Liver (tissue), 9 donors: ENCODE data around the gene GLIPR1L1. TPM values are rescaled to one million over a fixed set of nuclear protein-coding genes. Genes with fewer than 3 reads are reported as not detected.

Source experiments
- DNase-seq: peaks from one replicate; pipeline ENCODE4 v3.0.0-alpha.2; 2017; ENCODE audit warnings: low spot score
- H3K27ac ChIP-seq, 2 donors: one replicate each; pipeline ENCODE4 v1.7.0; 2013; ENCODE audit warnings: inconsistent platforms in 2 of 2, low read length in 2 of 2, control low read depth in 1 of 2, low read depth in 1 of 2, mild to moderate bottlenecking in 1 of 2
- H3K27me3 ChIP-seq, 4 donors: one replicate each; pipeline versions ENCODE4 v1.6.1 to v1.7.0; 2013; ENCODE audit warnings: low read length in 3 of 4, inconsistent platforms in 1 of 4, mild to moderate bottlenecking in 1 of 4, moderate library complexity in 1 of 4; ENCODE audit not compliant: control insufficient read depth in 4 of 4, insufficient read depth in 4 of 4
- H3K36me3 ChIP-seq, 4 donors: one replicate each; pipeline versions ENCODE4 v1.6.1 to v1.7.0; 2013; ENCODE audit warnings: low read length in 3 of 4, mild to moderate bottlenecking in 3 of 4, low read depth in 1 of 4, moderate library complexity in 1 of 4; ENCODE audit not compliant: control insufficient read depth in 4 of 4, insufficient read depth in 3 of 4
- H3K4me1 ChIP-seq, 4 donors: one replicate each; pipeline versions ENCODE4 v1.6.1 to v1.7.0; 2013; ENCODE audit warnings: low read length in 3 of 4, mild to moderate bottlenecking in 3 of 4, moderate library complexity in 1 of 4; ENCODE audit not compliant: control insufficient read depth in 4 of 4, insufficient read depth in 4 of 4
- H3K4me3 ChIP-seq, 3 donors: one replicate each; pipeline versions ENCODE4 v1.6.1 to v1.7.0; 2013; ENCODE audit warnings: low read length in 3 of 3, control low read depth in 1 of 3, low read depth in 1 of 3, mild to moderate bottlenecking in 1 of 3
- H3K9ac ChIP-seq, 2 donors: one replicate each; pipeline ENCODE4 v1.7.0; 2013; ENCODE audit warnings: low read length in 2 of 2, mild to moderate bottlenecking in 2 of 2, moderate library complexity in 2 of 2, control low read depth in 1 of 2, low read depth in 1 of 2
- H3K9me3 ChIP-seq, 4 donors: one replicate each; pipeline versions ENCODE4 v1.6.1 to v1.7.0; 2013; ENCODE audit warnings: low read length in 3 of 4; ENCODE audit not compliant: control insufficient read depth in 4 of 4
- CTCF ChIP-seq: fragments of 150-350 bp; IDR thresholded peaks from 2 replicates; pipeline ENCODE4 v1.5.1; 2017; ENCODE audit warnings: improper control_type of control experiment, low read depth, low read length; ENCODE audit not compliant: missing input control
- EGR1 ChIP-seq, 2 donors: IDR thresholded peaks; 2 replicates each; pipeline ENCODE4 v1.6.1; 2016 to 2018; ENCODE audit warnings: antibody characterized with exemption in 2 of 2, low read depth in 2 of 2
- FOXA1 ChIP-seq: IDR thresholded peaks from 2 replicates; pipeline ENCODE4 v1.6.1; 2016; ENCODE audit warnings: antibody characterized with exemption
- FOXA2 ChIP-seq: IDR thresholded peaks from 2 replicates; pipeline ENCODE4 v1.6.1; 2016; ENCODE audit warnings: antibody characterized with exemption
- GABPA ChIP-seq, 2 donors: IDR thresholded peaks in 1 of 2; conservative IDR thresholded peaks in 1 of 2; 2 replicates each; pipeline ENCODE4 v1.6.1; 2016; ENCODE audit warnings: antibody characterized with exemption in 2 of 2, mild to moderate bottlenecking in 1 of 2, moderate library complexity in 1 of 2
- HNF4A ChIP-seq, 2 donors: conservative IDR thresholded peaks; 2 replicates each; pipeline ENCODE4 v1.6.1; 2016; ENCODE audit warnings: antibody characterized with exemption in 2 of 2, mild to moderate bottlenecking in 2 of 2
- HNF4G ChIP-seq: IDR thresholded peaks from 2 replicates; pipeline ENCODE4 v1.6.1; 2016; ENCODE audit warnings: antibody characterized with exemption
- JUND ChIP-seq, 2 donors: IDR thresholded peaks; 2 replicates each; pipeline ENCODE4 v1.6.1; 2016; ENCODE audit warnings: antibody characterized with exemption in 2 of 2
- MAX ChIP-seq: IDR thresholded peaks from 2 replicates; pipeline ENCODE4 v1.6.1; 2016; ENCODE audit warnings: antibody characterized with exemption
- NR2F2 ChIP-seq: IDR thresholded peaks from 2 replicates; pipeline ENCODE4 v1.6.1; 2016; ENCODE audit warnings: antibody characterized with exemption
- RAD21 ChIP-seq, 2 donors: IDR thresholded peaks; 2 replicates each; pipeline ENCODE4 v1.6.1; 2016; ENCODE audit warnings: antibody characterized with exemption in 2 of 2, mild to moderate bottlenecking in 2 of 2
- RXRA ChIP-seq, 2 donors: IDR thresholded peaks; 2 replicates each; pipeline ENCODE4 v1.6.1; 2017 to 2018; ENCODE audit warnings: antibody characterized with exemption in 2 of 2, mild to moderate bottlenecking in 1 of 2
- SP1 ChIP-seq: IDR thresholded peaks from 2 replicates; pipeline ENCODE4 v1.6.1; 2018; ENCODE audit warnings: antibody characterized with exemption, mild to moderate bottlenecking
- TAF1 ChIP-seq: conservative IDR thresholded peaks from 2 replicates; pipeline ENCODE4 v1.6.1; 2016; ENCODE audit warnings: antibody characterized with exemption, mild to moderate bottlenecking
- YY1 ChIP-seq: IDR thresholded peaks from 2 replicates; pipeline ENCODE4 v1.6.1; 2016; ENCODE audit warnings: antibody characterized with exemption, mild to moderate bottlenecking
- ZBTB33 ChIP-seq: IDR thresholded peaks from 2 replicates; pipeline ENCODE4 v1.6.1; 2016; ENCODE audit warnings: antibody characterized with exemption
- WGBS: extraction: QIAGEN DNeasy Blood & Tissue Kit; methylation state at CpG from one replicate; pipeline ENCODE4 v1.1.7; 2013; 5-methylcytosine and 5-hydroxymethylcytosine counted together
- polyA plus RNA-seq, 2 donors: library from polyadenylated mRNA; stranded (reverse) in 1 of 2; unstranded in 1 of 2; fragments of 200-250 nt in 1 of 2; fragments of >200 nt in 1 of 2; fragmentation: Nextera tagmentation in 1 of 2; extraction: Ambion mirVana in 1 of 2; gene quantifications; one replicate each; pipeline versions ENCODE4 v1.2.1 to v1.2.3, GENCODE V29; 2013 to 2015
- total RNA-seq, 2 donors: library from RNA; depleted of rRNA; stranded (reverse); fragments of >200 nt; gene quantifications; one replicate each; pipeline ENCODE4 v1.2.3, GENCODE V29; 2014
- TF ChIP-seq, protein P1 (sequence below): IDR thresholded peaks from 2 replicates; pipeline ENCODE4 v1.6.1; 2016; ENCODE audit warnings: antibody characterized with exemption
- TF ChIP-seq, protein P2 (sequence below): IDR thresholded peaks from 2 replicates; pipeline ENCODE4 v1.6.1; 2016; ENCODE audit warnings: antibody characterized with exemption, mild to moderate bottlenecking
- donor health status: healthy.
- donor health status: healthy.
- donor health status: healthy.
- donor health status: healthy.
- donor health status: healthy.

GLIPR1L1 gene
- total and polyA plus RNA-seq, 4 donors = not detected

DNA sequence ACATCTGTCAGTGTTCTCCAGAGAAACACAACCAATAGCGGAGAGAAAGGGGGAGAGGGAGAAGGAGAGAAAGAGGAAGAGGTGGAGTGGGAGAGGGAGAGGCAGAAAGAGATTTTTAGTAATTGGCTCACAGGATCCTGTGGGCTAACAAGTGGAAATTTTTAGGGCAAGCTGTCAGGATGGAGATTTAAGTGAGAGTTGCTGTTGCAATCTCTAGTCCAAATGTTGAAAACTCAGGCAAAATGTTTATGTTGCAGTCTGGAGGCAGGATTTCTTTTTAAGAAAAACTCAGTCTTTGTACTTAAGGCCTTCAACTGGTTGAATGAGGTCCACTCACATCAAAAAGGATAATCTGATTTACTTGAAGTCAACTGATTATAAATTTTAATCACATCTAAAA is 43.9 kb downstream of the GLIPR1L1 start:
- H3K9me3 ChIP-seq = no peaks in the 10 kb centered on the region
- no peak overlapping the region for H3K27ac ChIP-seq
- DNase-seq = no peak
- no peaks in the 10 kb centered on the region for H3K27me3 ChIP-seq
- H3K4me3 ChIP-seq = no peak overlapping the region
- no peak overlapping the region for H3K9ac ChIP-seq
- 94% methylated on average over 1 of the region's 1 CpG for WGBS
- no peaks in the 10 kb centered on the region for H3K36me3 ChIP-seq
- no peaks in the 10 kb centered on the region for H3K4me1 ChIP-seq
- TF ChIP-seq FOXA1 (no peak), JUND (IDR thresholded peaks at IDR 0.05) (no peak), GABPA (IDR thresholded peaks at IDR 0.05 in 1 of 2, conservative IDR thresholded peaks at IDR 0.05 in 1 of 2) (no peak), HNF4A (conservative IDR thresholded peaks at IDR 0.05) (no peak), YY1 (no peak), EGR1 (IDR thresholded peaks at IDR 0.05; ENCODE audit: low read depth in 2 of 2) (no peak), NR2F2 (no peak), RAD21 (IDR thresholded peaks at IDR 0.05) (no peak), FOXA2 (no peak), SP1 (no peak), MAX (no peak), ZBTB33 (no peak), RXRA (IDR thresholded peaks at IDR 0.05) (no peak)
- TF ChIP-seq, protein P1, sequence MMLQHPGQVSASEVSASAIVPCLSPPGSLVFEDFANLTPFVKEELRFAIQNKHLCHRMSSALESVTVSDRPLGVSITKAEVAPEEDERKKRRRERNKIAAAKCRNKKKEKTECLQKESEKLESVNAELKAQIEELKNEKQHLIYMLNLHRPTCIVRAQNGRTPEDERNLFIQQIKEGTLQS = no peak
- TF ChIP-seq, protein P2, sequence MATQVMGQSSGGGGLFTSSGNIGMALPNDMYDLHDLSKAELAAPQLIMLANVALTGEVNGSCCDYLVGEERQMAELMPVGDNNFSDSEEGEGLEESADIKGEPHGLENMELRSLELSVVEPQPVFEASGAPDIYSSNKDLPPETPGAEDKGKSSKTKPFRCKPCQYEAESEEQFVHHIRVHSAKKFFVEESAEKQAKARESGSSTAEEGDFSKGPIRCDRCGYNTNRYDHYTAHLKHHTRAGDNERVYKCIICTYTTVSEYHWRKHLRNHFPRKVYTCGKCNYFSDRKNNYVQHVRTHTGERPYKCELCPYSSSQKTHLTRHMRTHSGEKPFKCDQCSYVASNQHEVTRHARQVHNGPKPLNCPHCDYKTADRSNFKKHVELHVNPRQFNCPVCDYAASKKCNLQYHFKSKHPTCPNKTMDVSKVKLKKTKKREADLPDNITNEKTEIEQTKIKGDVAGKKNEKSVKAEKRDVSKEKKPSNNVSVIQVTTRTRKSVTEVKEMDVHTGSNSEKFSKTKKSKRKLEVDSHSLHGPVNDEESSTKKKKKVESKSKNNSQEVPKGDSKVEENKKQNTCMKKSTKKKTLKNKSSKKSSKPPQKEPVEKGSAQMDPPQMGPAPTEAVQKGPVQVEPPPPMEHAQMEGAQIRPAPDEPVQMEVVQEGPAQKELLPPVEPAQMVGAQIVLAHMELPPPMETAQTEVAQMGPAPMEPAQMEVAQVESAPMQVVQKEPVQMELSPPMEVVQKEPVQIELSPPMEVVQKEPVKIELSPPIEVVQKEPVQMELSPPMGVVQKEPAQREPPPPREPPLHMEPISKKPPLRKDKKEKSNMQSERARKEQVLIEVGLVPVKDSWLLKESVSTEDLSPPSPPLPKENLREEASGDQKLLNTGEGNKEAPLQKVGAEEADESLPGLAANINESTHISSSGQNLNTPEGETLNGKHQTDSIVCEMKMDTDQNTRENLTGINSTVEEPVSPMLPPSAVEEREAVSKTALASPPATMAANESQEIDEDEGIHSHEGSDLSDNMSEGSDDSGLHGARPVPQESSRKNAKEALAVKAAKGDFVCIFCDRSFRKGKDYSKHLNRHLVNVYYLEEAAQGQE = no peak

GRCh38 chr12:75389061-75389460 is 54.6 kb downstream of the GLIPR1L1 start:
- H3K27ac ChIP-seq = no peak overlapping the region
- H3K9me3 ChIP-seq = peaks cover 0 to 1% (median 0%) of the 10 kb centered on the region in 4 donors
- 93% methylated on average over 1 of the region's 1 CpG for WGBS
- no peaks in the 10 kb centered on the region for H3K36me3 ChIP-seq
- no peak overlapping the region for H3K4me3 ChIP-seq
- no peaks in the 10 kb centered on the region for H3K27me3 ChIP-seq
- DNase-seq = no peak
- H3K9ac ChIP-seq = no peak overlapping the region
- peaks cover 0 to 14% (median 4%) of the 10 kb centered on the region in 4 donors for H3K4me1 ChIP-seq
- TF ChIP-seq CTCF (no peak), TAF1 (no peak), ZBTB33 (no peak), HNF4G (no peak), SP1 (no peak), FOXA1 (no peak), RXRA (IDR thresholded peaks at IDR 0.05) (no peak), YY1 (no peak), HNF4A (conservative IDR thresholded peaks at IDR 0.05) (no peak), RAD21 (IDR thresholded peaks at IDR 0.05) (no peak), FOXA2 (no peak), NR2F2 (no peak), GABPA (IDR thresholded peaks at IDR 0.05 in 1 of 2, conservative IDR thresholded peaks at IDR 0.05 in 1 of 2) (no peak), JUND (IDR thresholded peaks at IDR 0.05) (no peak)
- TF ChIP-seq, protein P2 = no peak
- TF ChIP-seq, protein P1 = no peak
